ENCODE results near the gene APBA2. TPM values are rescaled to one million over a fixed set of nuclear protein-coding genes. Genes with fewer than 3 reads are reported as not detected.

APBA2 gene
- total RNA-seq, 1 donor from 2014 or later, result 19.6 TPM

GRCh38 chr15:28936481-28936881 lies 50.7 kb downstream of the APBA2 start:
- Histone ChIP-seq H3K4me3 (no peak overlapping the region), H3K9me3 (no peaks in the 10 kb centered on the region), H3K4me1 (no peaks in the 10 kb centered on the region), H3K36me3 (no peaks in the 10 kb centered on the region), H3K27me3 (no peaks in the 10 kb centered on the region), H3K27ac (no peak overlapping the region)
- DNase-seq (ENCODE audit: extremely low spot score in 2 of 2), result no peak
- TF ChIP-seq POLR2AphosphoS5 (IDR thresholded peaks at IDR 0.05; ENCODE audit: insufficient read depth in 1 of 2, low read depth in 1 of 2) (no peak), POLR2A (IDR thresholded peaks at IDR 0.05) (no peak), CTCF (IDR thresholded peaks at IDR 0.05) (no peak)
- intact Hi-C loops (cut with DNase I), result no loop called here

GRCh38 chr15:28937271-28937670 lies 51.5 kb downstream of the APBA2 start:
- intact Hi-C loops (cut with DNase I), result no loop called here
- TF ChIP-seq CTCF (IDR thresholded peaks at IDR 0.05) (no peak), POLR2A (IDR thresholded peaks at IDR 0.05) (no peak), POLR2AphosphoS5 (IDR thresholded peaks at IDR 0.05; ENCODE audit: insufficient read depth in 1 of 2, low read depth in 1 of 2) (no peak)
- H3K9me3 ChIP-seq, result no peaks in the 10 kb centered on the region
- no peaks in the 10 kb centered on the region for H3K36me3 ChIP-seq
- no peaks in the 10 kb centered on the region for H3K4me1 ChIP-seq
- H3K27ac ChIP-seq, result no peak overlapping the region
- DNase-seq (ENCODE audit: extremely low spot score in 2 of 2), result no peak
- H3K27me3 ChIP-seq, result no peaks in the 10 kb centered on the region
- no peak overlapping the region for H3K4me3 ChIP-seq

GRCh38 chr15:28942046-28942445 lies 56.3 kb downstream of the APBA2 start:
- no peak for TF ChIP-seq POLR2A (IDR thresholded peaks at IDR 0.05)
- TF ChIP-seq CTCF (IDR thresholded peaks at IDR 0.05), result no peak
- no peak for TF ChIP-seq POLR2AphosphoS5 (IDR thresholded peaks at IDR 0.05; ENCODE audit: insufficient read depth in 1 of 2, low read depth in 1 of 2)

GRCh38 chr15:28942571-28942970 lies 56.8 kb downstream of the APBA2 start:
- Histone ChIP-seq H3K4me1 (no peaks in the 10 kb centered on the region), H3K36me3 (no peaks in the 10 kb centered on the region), H3K4me3 (no peak overlapping the region), H3K9me3 (no peaks in the 10 kb centered on the region), H3K27ac (no peak overlapping the region), H3K27me3 (no peaks in the 10 kb centered on the region)
- DNase-seq (ENCODE audit: extremely low spot score in 2 of 2), result peak in 1 of 2 donors; percentile 64
- intact Hi-C loops (cut with DNase I), result no loop called here
- TF ChIP-seq POLR2A (IDR thresholded peaks at IDR 0.05) (no peak), CTCF (IDR thresholded peaks at IDR 0.05) (no peak), POLR2AphosphoS5 (IDR thresholded peaks at IDR 0.05; ENCODE audit: insufficient read depth in 1 of 2, low read depth in 1 of 2) (no peak)

More at GRCh38 chr15:28942046-28942445, 56.3 kb downstream of the APBA2 start:
- Histone ChIP-seq H3K4me1 (no peaks in the 10 kb centered on the region), H3K4me3 (no peak overlapping the region), H3K27ac (no peak overlapping the region), H3K9me3 (no peaks in the 10 kb centered on the region), H3K27me3 (no peaks in the 10 kb centered on the region), H3K36me3 (no peaks in the 10 kb centered on the region)
- DNase-seq (ENCODE audit: extremely low spot score in 2 of 2), result no peak
- intact Hi-C loops (cut with DNase I), result no loop called here

GRCh38 chr15:28943146-28943545 lies 57.4 kb downstream of the APBA2 start:
- Histone ChIP-seq H3K4me1 (no peaks in the 10 kb centered on the region), H3K36me3 (no peaks in the 10 kb centered on the region), H3K4me3 (no peak overlapping the region), H3K27me3 (no peaks in the 10 kb centered on the region), H3K9me3 (no peaks in the 10 kb centered on the region), H3K27ac (no peak overlapping the region)
- no peak for TF ChIP-seq POLR2A (IDR thresholded peaks at IDR 0.05)
- no peak for TF ChIP-seq CTCF (IDR thresholded peaks at IDR 0.05)
- no peak for TF ChIP-seq POLR2AphosphoS5 (IDR thresholded peaks at IDR 0.05; ENCODE audit: insufficient read depth in 1 of 2, low read depth in 1 of 2)
- intact Hi-C loops (cut with DNase I), result no loop called here
- peak in 1 of 2 donors; percentile 94 for DNase-seq (ENCODE audit: extremely low spot score in 2 of 2)
